ENCODE measurements around the gene DNAH1.
"Not testable (repeated sequence)": the region's sequence is repeated elsewhere in the genome, so short reads cannot be mapped to it uniquely, and the experiment has no call there.

DNAH1 gene

DNA sequence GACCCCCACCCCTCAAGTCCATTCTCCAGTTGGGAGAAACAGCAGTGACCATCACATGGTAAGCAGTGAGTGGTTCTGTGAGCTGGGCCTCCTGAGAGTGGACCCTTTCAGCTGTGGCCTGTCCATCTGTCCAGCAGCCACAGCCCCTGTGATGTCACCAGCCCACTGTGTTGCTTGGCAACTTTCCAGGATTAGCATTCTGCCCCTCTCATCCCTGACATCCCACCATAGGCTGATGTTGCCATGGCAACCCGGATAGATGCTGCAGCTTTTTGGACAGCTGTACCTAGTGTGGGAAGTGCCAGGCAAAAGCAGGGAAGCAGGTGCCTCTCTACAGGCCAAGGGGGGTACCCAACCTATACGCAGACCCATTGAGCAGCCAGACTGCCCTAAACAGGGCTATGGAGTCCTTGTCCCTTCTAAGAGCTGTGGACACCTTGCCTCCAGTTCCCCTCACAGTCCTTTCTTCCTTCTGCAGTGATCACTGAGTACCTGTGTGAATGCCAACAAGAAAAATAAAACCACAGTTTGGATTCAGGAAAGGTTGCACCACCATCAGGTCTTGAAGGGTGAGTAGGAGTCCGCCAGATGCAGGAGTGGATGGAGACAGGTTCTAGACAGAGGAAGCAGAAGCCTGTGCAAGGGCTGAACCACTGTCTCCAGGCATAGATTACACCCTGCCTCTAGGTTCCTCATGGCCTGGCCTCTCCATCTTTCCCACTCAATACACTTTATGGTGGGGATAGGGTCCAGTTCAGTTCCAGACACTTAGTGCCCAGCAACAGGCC, at the start of gene DNAH1:
Gene DNAH1, plus strand, starts transcription at position 343 of the 788 bp plus-strand sequence. CDS start 6,124 bp downstream, outside the sequence.
- peak; percentile 82 for DNase-seq

DNA sequence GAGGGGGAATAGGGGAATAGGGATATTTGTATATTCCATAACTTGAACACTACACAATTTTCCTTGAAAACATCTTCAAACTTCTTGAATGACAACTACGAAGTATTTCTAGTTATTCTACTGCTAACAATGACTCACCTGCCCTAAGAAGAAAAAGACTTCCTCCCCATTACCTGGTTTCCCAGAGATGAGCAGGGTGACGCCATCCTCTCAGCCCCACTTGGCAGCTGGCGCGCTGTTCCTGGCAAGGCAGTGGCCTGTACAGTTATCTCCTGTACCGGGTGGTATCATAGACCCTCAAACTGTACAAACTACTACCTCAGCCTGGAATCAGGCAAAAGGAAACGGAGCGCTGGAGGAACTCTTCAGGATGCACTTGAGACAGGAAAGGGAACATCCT, 48.1 kb upstream of the DNAH1 start:
- DNase-seq, result no peak

DNA sequence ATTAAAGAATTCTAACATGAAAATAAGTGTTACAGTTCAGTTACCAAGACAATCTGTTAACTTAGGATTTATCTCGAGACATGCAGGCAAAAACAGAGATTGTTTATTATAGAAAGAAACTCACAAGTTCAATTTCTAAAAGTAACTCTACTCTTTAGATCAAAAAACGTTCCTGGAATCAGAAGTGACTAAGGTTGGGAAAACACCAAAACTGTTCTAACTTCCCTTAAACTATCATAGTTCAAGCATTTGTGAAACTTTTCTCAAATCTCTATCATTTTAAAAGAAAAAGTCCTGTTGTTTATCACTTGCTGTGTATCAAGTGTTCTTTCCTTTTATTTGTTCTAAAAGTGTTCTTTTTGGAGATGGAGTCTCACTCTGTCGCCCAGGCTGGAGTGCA, 46.3 kb upstream of the DNAH1 start:
- DNase-seq, result no peak

DNA sequence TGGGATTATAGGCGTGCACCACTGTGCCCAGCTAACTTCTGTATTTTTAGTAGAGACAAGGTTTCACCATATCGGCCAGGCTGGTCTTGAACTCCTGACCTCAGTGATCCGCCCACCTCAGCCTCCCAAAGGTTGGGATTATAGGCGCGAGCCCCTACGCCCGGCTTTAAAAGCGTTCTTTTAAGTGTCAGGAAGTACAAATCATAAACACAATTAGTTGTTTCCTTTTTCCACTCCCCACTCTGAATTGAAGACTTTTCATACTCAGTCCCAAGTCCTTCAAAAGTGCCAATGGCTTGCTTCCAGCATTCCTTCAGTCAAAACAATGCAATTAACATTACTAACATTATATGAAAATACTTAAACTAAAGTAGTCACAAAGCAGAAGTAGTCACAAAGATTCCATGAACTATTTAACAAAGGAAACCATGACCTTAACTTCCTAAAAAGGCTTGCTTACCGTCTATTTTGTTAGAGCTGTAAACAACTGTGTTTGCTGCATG, 45.8 kb upstream of the DNAH1 start:
- DNase-seq, result no peak

DNA sequence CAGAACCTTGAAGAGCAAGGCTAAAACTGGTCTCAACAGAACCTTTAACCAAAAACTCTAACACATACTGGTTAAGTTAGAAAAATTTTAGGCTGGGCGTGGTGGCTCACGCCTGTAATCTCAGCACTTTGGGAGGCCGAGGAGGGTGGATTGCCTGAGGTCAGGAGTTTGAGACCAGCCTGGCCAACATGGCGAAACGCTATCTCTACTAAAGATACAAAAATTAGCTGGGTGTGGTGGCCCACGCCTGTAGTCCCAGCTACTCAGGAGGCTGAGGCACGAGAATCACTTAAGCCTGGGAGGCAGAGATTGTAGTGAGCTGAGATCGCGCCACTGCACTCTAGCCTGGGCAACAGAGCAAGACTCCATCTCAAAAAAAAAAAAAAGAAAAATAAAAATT, 43.9 kb upstream of the DNAH1 start:
- not testable (repeated sequence) for DNase-seq

DNA sequence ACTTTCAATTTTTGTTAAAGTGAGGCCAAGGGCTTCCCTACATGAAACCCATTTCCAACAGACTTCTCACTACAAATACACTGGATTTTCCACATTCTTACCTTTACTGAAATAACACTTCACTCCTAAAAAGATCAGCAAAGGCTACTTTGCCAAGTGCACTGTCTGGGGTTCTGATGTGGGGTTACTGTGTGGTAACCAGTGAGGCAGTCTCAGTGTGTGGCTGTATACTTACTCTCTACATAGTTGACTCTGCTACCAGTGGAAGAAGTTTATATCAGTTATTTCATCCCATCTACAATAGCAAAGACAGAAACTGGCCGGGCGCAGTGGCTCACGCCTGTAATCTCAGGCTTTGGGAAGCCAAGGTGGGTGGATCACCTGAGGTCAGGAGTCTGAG, 43.3 kb upstream of the DNAH1 start:
- DNase-seq, result no peak

DNA sequence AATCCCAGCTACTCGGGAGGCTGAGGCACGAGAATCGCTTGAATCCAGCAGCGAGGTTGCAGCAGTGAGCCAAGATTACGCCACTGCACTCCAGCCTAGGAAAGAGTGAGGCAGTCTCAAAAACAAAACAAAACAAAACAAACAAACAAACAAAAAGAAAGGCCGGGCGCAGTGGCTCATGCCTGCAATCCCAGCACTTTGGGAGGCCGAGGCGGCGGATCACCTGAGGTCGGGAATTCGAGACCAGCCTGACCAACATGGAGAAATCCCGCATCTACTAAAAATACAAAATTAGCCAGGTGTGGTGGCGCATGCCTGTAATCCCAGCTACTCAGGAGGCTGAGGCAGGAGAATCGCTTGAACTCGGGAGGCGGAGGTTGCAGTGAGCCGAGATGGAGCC, 41.3 kb upstream of the DNAH1 start:
- not testable (repeated sequence) for DNase-seq

DNA sequence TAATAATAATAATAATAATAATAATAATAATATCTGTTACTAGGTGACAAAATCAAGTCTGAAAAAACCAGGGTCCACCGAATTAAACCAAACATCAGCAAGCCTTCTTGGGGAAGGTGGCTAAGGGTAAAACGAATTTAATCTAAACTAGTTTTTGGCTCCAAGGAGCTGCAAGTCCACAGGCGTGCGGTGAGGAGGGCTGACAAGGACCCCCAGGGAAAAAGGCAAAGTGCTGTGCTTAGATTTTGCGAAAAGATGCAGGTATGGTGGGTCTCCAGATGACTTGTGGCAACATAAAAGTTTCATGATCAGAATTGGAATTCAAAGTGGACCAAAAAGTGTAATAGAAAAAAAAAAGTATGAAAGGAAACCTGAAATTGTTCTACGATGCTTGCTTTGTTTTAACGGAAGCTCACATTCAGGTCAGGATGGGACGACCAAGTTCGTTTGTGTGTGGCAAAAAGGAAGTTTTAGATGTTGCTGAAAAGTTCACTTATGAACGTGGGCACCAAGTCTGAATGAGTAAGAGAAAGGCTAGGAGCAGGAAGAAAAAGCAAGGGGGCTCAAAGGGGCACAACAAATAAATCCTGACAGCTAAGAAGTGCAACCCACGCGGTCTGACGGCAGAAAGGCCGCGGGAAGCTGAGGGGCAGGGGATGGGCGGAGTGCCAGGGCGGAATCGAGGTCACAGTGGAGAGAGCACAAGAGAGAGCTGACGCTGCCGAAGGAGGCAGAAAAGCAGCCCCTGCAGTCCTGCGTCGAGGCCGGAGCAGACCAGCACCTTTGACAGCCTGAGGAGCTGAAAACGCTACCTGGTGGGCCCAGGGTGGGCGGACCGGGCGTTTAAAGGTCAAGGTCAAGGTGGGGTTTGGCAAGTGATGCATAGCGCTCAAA, 38.8 kb upstream of the DNAH1 start:
- DNase-seq, result peak; percentile 85

DNA sequence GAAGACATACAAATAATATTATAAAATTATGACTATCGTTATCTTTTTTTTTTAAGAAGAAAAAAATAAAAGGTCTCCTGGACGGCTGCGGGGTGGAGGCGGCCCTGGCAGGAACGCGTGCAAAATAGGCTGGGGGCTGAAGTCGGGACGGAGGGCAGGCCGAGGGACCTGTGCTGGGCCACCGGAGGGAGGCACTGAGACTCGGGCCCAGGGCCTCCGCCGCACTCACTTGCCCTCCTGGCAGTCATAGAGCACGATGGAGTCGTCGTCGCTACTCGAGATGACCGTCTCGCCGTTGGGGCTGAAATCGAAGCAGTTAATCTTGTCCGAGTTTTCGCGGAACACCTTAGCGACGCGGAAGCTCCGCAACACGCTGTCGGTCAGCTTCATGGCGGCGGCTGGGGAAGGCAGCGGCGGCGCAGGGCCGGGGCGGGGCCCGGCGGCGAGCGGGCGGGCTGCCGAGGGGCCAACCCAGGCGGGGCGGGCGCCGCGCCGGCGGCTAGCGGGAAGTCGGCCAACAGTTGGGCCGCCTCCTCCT, 38.1 kb upstream of the DNAH1 start:
- DNase-seq, result peak; percentile 89

DNA sequence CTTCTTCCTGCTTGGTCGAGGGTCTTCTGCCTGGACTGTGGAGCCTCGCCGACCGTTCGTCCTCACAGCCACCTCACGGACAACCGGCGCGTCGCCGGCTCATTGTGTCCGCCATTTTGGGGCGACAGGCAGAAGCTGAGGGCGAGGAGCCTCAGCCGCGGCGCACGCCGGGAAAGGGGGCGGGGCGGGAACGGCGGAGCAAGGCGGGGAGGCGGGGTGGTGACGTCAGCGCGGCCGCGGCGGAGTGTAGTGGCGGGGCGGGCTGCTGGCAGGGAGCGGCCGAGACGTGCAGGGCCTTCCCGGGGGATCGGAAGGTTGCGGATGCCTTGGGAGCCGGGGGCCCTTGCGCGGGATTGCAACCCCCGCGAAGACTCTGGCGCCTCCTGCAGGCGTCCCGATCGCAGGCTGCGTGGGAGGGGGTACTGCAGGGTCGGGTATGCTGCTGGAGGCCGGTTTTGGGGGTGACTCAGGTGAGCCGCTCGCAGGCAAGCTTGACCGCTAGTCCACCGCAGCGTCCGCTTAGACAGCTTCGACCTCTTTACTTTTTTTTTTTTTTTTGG, 37.5 kb upstream of the DNAH1 start, which contains the start of gene WDR82:
Gene WDR82, minus strand, starts transcription at position 140 of the 560 bp plus-strand sequence. CDS start 288 bp downstream, outside the sequence.
- DNase-seq, result peak; percentile 97

DNA sequence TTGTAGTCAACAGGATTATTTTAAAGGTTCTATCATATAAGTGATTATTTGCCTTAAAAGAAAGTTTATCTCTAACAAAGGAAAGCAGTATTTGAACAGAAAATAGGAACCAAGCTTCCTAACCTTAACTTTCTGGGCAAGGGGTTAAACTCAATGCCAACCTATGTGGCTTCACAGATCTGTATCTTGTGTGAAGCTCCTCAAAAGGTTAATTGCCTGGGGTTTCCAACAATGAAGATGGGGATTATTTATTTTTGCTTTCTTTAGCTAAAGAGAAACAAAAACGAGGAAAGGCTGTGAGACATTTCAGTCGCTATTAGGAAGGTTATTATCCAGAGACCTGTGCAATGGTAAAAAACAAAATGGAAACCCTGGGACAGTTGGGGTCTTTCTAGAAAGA, 36.5 kb upstream of the DNAH1 start:
- no peak for DNase-seq

DNA sequence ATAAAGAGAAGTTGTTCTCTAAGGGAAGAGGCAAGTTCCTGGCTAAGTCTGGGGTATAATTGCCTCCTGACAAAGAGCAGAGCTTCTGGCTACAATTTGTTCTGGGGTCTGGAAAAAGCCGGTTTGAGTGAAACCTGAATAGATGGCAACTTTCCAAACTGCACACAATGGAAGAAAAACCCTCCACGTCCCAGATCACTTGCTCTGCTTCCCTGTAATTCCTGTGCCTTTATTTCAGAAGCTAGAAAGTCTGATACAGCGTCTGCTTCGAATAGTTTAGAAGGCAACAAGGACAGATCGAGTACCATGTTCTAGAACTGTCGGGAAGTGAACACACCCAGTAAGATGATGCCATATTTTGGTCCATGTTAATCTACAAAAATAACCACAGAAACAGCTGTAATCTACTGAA, 36.1 kb upstream of the DNAH1 start:
- peak; percentile 76 for DNase-seq

DNA sequence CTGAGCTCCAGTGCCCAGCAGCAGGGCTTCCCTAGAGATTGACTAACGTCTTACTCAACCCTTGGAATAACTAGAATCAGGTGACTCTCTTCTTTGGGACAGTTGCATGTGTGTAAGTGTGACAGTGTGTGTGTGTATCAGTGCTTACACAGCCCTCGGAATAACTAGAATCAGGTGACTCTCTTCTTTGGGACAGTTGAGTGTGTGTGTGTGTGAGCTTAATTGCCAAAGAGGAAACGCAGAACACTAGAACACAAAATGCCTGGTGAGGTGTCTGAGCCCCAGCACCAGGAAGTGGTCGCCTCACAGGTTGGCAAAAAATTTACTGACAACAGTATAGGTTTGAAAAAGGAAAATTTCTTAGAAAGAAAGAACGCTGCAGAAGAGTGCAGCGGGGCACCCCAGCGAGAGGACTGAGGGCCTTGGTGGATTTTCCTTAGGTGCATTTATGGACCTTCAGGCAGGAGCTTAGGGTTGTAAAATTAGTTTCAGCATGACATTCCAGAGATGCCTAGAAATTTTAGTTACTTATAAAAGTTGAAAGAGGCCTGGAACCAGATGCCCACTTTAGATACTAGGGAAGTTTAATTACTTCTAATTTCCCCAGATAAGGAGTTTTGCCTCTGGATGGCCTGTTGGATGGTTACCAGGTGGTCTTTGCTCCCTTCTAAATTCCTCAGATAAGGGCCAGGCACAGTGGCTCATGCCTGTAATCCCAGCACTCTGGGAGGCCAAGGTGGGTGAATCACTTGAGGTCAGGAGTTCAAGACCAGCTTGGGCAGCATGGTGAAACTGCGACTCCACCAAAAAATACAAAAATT, 33.9 kb upstream of the DNAH1 start:
- no peak for DNase-seq

DNA sequence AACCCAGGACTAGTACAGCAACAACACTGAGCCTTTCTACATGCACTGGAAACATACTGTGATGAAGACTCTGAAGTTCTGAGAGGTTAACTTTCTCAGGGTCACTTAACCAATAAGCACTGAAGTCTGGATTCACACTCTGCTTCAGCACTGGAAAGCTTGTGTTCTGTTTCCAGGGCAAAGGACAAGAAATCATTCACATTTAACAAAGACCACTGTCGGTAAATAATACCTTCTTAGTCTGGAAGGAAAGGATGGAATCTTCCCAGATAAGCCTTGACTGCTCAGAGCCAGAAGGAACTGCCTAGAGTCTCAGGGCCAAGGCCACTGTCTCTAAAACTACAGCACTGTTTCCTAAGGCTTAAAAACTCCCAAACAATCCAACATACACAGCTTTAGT, 32.8 kb upstream of the DNAH1 start:
- DNase-seq, result no peak

DNA sequence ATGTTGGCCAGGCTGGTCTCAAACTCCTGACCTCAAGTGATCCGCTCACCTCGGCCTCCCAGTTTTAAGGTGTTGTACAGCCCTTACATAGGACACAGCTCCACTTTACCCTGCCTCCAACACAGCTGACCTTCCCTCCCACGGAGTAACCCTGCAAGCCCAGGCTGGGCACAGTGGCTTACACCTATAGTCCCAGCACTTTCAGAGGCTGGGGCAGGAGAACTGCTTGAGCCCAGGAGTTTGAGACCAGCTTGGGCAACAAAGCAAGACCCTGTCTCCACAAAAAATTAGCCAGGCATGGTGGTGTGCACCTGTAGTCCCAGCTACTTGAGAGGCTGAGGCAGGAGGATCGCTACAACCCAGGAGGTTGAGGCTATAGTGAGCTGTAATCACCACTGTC, 32.1 kb upstream of the DNAH1 start:
- DNase-seq, result not testable (repeated sequence)

DNA sequence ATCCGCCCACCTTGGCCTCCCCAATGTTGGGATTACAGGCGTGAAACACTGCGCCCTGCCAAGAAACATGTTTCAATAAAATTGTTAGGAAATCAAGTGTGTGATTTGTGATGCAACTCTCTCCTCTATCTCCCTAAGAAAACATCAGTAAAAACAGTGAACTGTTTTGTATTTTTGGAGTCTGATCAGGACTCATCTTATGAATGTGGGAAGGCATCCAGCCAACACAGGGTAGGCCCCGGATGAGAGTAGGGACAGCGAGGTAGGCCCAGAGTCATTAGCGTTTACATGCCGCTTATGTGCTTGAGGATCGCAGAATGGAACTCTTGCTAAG, 29.4 kb upstream of the DNAH1 start:
- no peak for DNase-seq

DNA sequence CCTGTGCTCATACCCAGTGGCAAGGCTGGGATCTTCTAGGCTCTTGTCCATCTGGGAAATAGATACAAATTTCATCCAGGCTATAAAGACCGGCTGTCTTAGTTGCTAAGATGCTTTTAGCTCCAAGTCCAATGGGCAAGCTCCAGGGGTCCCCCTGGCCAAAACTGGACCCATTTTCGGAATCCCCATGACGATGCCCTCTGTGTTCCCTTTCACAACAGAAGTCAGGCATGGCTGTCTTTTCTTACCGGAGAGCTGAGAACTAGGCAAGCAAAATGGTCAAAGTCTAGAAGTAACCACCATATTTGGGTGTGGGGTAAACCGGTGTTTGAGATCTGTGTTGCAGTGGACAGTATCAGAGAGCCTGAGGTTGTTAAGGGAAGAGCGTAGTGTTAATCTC, 27.4 kb upstream of the DNAH1 start:
- DNase-seq, result no peak

DNA sequence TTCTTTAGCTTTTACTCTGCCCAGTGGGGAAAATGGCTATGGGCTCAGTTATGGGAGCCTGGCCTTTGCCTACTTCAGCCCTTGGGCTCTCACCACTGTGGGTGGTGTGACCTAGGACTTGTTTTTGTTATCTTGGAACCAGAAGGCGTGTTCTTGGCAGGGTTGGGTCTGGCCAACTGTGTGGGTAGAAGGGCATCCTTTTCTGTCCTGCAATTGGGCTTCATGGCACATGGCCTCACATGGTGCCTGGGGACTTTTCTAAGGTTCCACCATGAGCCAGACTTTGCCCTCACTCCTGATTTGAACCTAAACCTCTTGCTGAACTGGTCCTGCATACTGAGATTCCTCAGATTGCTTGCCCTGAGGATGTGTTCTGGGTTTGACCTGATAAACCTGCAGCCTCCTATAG, 26.8 kb upstream of the DNAH1 start:
- no peak for DNase-seq

DNA sequence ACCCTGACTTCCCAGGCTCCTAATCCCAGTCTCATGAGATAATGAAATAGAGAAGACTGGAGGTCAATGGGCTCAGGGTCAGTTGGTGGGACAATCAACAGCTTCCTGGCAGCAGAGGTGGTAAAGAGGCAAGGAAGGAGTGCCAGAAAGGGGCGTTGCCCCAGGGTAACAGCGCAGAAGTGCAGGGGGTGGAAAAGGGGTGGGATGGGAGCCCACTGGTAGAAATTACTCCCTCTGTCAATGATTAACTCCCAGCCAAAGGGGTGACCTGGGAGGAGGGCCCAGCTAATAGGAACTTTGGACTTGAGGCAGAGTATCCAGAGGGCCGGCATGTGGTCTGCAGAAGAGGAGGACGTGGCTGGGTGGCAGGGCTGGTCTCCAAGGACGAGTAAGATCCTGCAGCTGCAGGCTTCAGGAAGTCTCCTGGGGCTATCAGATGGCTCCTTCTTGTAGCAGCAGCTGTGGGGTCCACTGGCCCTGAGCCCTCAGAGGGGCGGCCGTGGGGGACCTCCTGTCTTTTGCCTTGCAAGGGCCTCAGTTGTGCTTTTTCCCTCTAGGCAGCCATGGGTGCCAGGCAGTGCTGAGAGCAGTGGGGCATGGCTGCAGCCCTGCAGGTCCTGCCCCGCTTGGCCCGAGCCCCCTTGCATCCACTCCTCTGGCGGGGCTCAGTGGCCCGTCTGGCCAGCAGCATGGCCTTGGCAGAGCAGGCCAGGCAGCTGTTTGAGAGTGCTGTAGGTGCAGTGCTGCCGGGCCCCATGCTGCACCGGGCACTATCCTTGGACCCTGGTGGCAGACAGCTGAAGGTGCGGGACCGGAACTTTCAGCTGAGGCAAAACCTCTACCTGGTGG, 26.1 kb upstream of the DNAH1 start:
- no peak for DNase-seq

DNA sequence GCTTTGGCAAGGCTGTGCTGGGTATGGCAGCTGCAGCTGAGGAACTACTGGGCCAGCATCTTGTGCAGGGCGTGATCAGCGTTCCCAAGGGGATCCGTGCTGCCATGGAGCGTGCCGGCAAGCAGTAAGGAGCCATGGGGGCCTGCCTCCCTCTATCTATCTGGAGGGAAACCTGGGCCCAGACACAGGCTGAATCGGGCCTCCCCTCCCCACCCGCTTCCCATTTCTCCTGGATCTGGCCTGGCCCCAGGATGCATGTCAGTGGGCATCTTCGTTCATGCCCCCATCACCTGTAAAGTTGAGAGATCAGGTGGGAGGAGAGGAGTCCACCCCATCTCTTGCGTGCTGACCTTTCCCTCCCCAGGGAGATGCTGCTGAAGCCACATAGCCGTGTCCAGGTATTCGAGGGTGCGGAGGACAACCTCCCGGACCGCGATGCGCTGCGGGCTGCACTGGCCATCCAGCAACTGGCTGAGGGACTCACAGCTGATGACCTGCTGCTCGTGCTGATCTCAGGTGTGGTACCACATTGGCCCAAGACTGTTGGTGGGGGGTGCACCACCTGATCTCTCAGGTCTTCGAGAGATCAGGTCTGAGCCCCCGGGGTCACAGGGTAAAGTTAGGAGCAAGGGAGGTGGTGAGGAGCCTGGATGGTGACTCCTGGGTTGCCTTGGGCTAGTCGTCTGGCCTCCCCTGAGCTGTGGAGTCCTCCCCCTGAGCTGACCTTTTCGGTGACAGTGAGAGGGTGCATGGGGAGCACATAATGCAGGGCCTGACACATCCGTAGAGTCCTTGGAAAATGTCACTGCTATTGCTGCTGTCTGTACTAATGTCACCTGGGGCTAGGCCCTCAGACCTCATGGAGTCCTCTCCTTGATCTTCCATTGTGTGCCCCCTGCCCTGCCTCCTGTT, 25.3 kb upstream of the DNAH1 start:
- DNase-seq, result no peak

All from eye (tissue), 1 donor.